H9 (cell line): ENCODE results near the gene GXYLT1. TPM values are rescaled to one million over a fixed set of nuclear protein-coding genes. Genes with fewer than 3 reads are reported as not detected.

Experiments used
- DNase-seq: peaks from one replicate; pipeline ENCODE4 v3.0.0-alpha.2; 2017
- H2AFZ ChIP-seq: one replicate; pipeline ENCODE4 v1.6.1; 2013; ENCODE audit warnings: mild to moderate bottlenecking, low read length, control low read depth, moderate library complexity
- H2AK5ac ChIP-seq: 2 replicates; pipeline ENCODE4 v1.6.1; 2013; ENCODE audit warnings: low read length, control low read depth, mixed read lengths; ENCODE audit not compliant: insufficient read length
- H2BK120ac ChIP-seq: one replicate; pipeline ENCODE4 v1.6.1; 2013; ENCODE audit warnings: low read depth, mild to moderate bottlenecking, low read length, control low read depth, inconsistent platforms; ENCODE audit not compliant: poor library complexity, severe bottlenecking
- H2BK12ac ChIP-seq: 2 replicates; pipeline ENCODE4 v1.6.1; 2013; ENCODE audit warnings: low read length, control low read depth, mixed read lengths, low read depth; ENCODE audit not compliant: insufficient read length
- H2BK15ac ChIP-seq: 2 replicates; pipeline ENCODE4 v1.6.1; 2013; ENCODE audit warnings: low read depth, low read length, control low read depth
- H2BK20ac ChIP-seq: one replicate; pipeline ENCODE4 v1.6.1; 2013; ENCODE audit warnings: low read depth, mild to moderate bottlenecking, low read length, control low read depth, inconsistent platforms; ENCODE audit not compliant: poor library complexity, severe bottlenecking
- H2BK5ac ChIP-seq: 2 replicates; pipeline ENCODE4 v1.6.1; 2013; ENCODE audit warnings: low read length, control low read depth, mixed read lengths; ENCODE audit not compliant: insufficient read length
- H3K14ac ChIP-seq: 2 replicates; pipeline ENCODE4 v1.6.1; 2013; ENCODE audit warnings: low read length, control low read depth; ENCODE audit not compliant: insufficient read depth
- H3K18ac ChIP-seq: 2 replicates; pipeline ENCODE4 v1.6.1; 2013; ENCODE audit warnings: low read depth, mild to moderate bottlenecking, mixed read lengths, low read length, control low read depth; ENCODE audit not compliant: insufficient read length
- H3K23ac ChIP-seq: 2 replicates; pipeline ENCODE4 v1.6.1; 2013; ENCODE audit warnings: low read length, control low read depth, mixed read lengths, low read depth; ENCODE audit not compliant: insufficient read length
- H3K23me2 ChIP-seq: 2 replicates; pipeline ENCODE4 v1.6.1; 2013; ENCODE audit warnings: low read depth, mild to moderate bottlenecking, mixed read lengths, low read length, control low read depth; ENCODE audit not compliant: insufficient read length, poor library complexity, severe bottlenecking
- H3K27ac ChIP-seq: 2 replicates; pipeline ENCODE4 v1.5.1; 2013; ENCODE audit warnings: low read length, control low read depth, mixed read lengths, low read depth; ENCODE audit not compliant: insufficient read length
- H3K27me3 ChIP-seq: 2 replicates; pipeline ENCODE4 v1.6.1; 2013; ENCODE audit warnings: low read length, control low read depth, inconsistent platforms; ENCODE audit not compliant: insufficient read depth
- H3K4ac ChIP-seq: 2 replicates; pipeline ENCODE4 v1.6.1; 2013; ENCODE audit warnings: low read depth, mild to moderate bottlenecking, control low read depth, inconsistent platforms, low read length, moderate library complexity
- H3K4me1 ChIP-seq: 2 replicates; pipeline ENCODE4 v1.6.1; 2013; ENCODE audit warnings: low read length, control low read depth, inconsistent platforms; ENCODE audit not compliant: insufficient read depth
- H3K4me2 ChIP-seq: 2 replicates; pipeline ENCODE4 v1.6.1; 2013; ENCODE audit warnings: low read length, control low read depth, mixed read lengths; ENCODE audit not compliant: insufficient read length, insufficient read depth
- H3K56ac ChIP-seq: 2 replicates; pipeline ENCODE4 v1.6.1; 2013; ENCODE audit warnings: low read depth, mild to moderate bottlenecking, mixed read lengths, low read length, control low read depth; ENCODE audit not compliant: insufficient read length
- H3K79me1 ChIP-seq: 2 replicates; pipeline ENCODE4 v1.6.1; 2013; ENCODE audit warnings: low read depth, mild to moderate bottlenecking, moderate library complexity, low read length, control low read depth, inconsistent platforms; ENCODE audit not compliant: insufficient read depth, poor library complexity, severe bottlenecking
- H3K79me2 ChIP-seq: 2 replicates; pipeline ENCODE4 v1.6.1; 2013; ENCODE audit warnings: low read length, control low read depth, inconsistent platforms; ENCODE audit not compliant: insufficient read depth
- H3K9ac ChIP-seq: 2 replicates; pipeline ENCODE4 v1.6.1; 2013; ENCODE audit warnings: low read length, control low read depth, mixed read lengths; ENCODE audit not compliant: insufficient read length; ENCODE audit errors: extremely low read depth
- H3K9me3 ChIP-seq: one replicate; pipeline ENCODE4 v1.6.1; 2013; ENCODE audit warnings: low read depth, low read length, inconsistent platforms; ENCODE audit not compliant: control insufficient read depth
- H3T11ph ChIP-seq: one replicate; pipeline ENCODE4 v1.6.1; 2013; ENCODE audit warnings: mild to moderate bottlenecking, low read length, control low read depth, inconsistent platforms
- H4K20me1 ChIP-seq: one replicate; pipeline ENCODE4 v1.6.1; 2013; ENCODE audit not compliant: control insufficient read depth, insufficient read length, insufficient read depth
- H4K5ac ChIP-seq: 2 replicates; pipeline ENCODE4 v1.6.1; 2013; ENCODE audit warnings: low read depth, mild to moderate bottlenecking, mixed read lengths, low read length, control low read depth; ENCODE audit not compliant: insufficient read length
- H4K8ac ChIP-seq: replicated peaks from 2 replicates; pipeline ENCODE4 v1.6.1; 2013; ENCODE audit warnings: low read length, control low read depth, mixed read lengths, low read depth; ENCODE audit not compliant: insufficient read length
- H4K91ac ChIP-seq: 2 replicates; pipeline ENCODE4 v1.6.1; 2013; ENCODE audit warnings: low read depth, mild to moderate bottlenecking, moderate library complexity, mixed read lengths, low read length, control low read depth; ENCODE audit not compliant: insufficient read length
- H3K27ac Mint-ChIP-seq, 3 experiments: 2 replicates in 2 of 3; 3 replicates in 1 of 3; pipeline ENCODE4 v1.8.0; 2020 to 2021; ENCODE audit warnings: mixed read lengths in 3 of 3, mild to moderate bottlenecking in 1 of 3, moderate library complexity in 1 of 3
- H3K27me3 Mint-ChIP-seq: 2 replicates; pipeline ENCODE4 v1.8.0; 2021; ENCODE audit warnings: low read depth, mild to moderate bottlenecking, moderate library complexity, mixed read lengths
- H3K36me3 Mint-ChIP-seq, 3 experiments: 2 replicates in 2 of 3; 3 replicates in 1 of 3; pipeline ENCODE4 v1.8.0; 2020 to 2021; ENCODE audit warnings: low read depth in 3 of 3, mixed read lengths in 3 of 3; ENCODE audit not compliant: insufficient read depth in 1 of 3
- H3K4me1 Mint-ChIP-seq, 2 experiments: 2 replicates each; pipeline ENCODE4 v1.8.0; 2020; ENCODE audit warnings: mixed read lengths in 2 of 2
- H3K4me3 Mint-ChIP-seq, 2 experiments: 2 replicates in 1 of 2; 3 replicates in 1 of 2; pipeline ENCODE4 v1.8.0; 2020 to 2021; ENCODE audit warnings: mild to moderate bottlenecking in 2 of 2, mixed read lengths in 2 of 2, moderate library complexity in 1 of 2
- H3K9me3 Mint-ChIP-seq, 2 experiments: 2 replicates in 1 of 2; 3 replicates in 1 of 2; pipeline ENCODE4 v1.8.0; 2020; ENCODE audit warnings: mild to moderate bottlenecking in 2 of 2, mixed read lengths in 2 of 2, moderate library complexity in 1 of 2
- WGBS: extraction: QIAGEN DNeasy Blood & Tissue Kit; methylation state at CpG from one replicate; pipeline ENCODE4 v1.1.7; 2013; ENCODE audit warnings: missing lambda C conversion rate, low lambda C conversion rate, mixed read lengths; ENCODE audit not compliant: insufficient read length; ENCODE audit errors: extremely low coverage; 5-methylcytosine and 5-hydroxymethylcytosine counted together
- total RNA-seq: library from RNA; stranded (reverse); gene quantifications from 2 replicates; pipeline ENCODE4 v1.2.1, GENCODE V29; 2021
- TF ChIP-seq, protein P1 (sequence below): fragments of 200-600 bp; sonication (generic); conservative IDR thresholded peaks from 3 replicates; pipeline ENCODE4 v1.8.0; 2021; ENCODE audit warnings: antibody characterized with exemption, mild to moderate bottlenecking

The GXYLT1 gene
- total RNA-seq, 1 experiment from 2014 or later: 14.5 TPM

- Histone ChIP-seq H2BK20ac (no peak overlapping the region), H3K9ac (no peak overlapping the region), H3T11ph (no peak overlapping the region), H3K4ac (no peak overlapping the region), H2BK5ac (no peak overlapping the region), H3K23ac (no peak overlapping the region), H3K56ac (no peak overlapping the region), H3K27me3 (no peaks in the 10 kb centered on the region), H4K91ac (no peak overlapping the region), H2BK12ac (no peak overlapping the region), H3K79me2 (no peaks in the 10 kb centered on the region), H4K5ac (no peak overlapping the region), H3K4me2 (no peak overlapping the region), H3K9me3 (no peaks in the 10 kb centered on the region), H3K27ac (no peak overlapping the region), H2AFZ (no peak overlapping the region), H4K8ac (no peak overlapping the region), H3K18ac (no peak overlapping the region), H2BK120ac (no peak overlapping the region), H3K23me2 (no peaks in the 10 kb centered on the region), H4K20me1 (no peaks in the 10 kb centered on the region), H3K4me1 (peaks cover 4% of the 10 kb centered on the region; the same call in 1 of the 2 replicates), H2BK15ac (no peak overlapping the region), H3K14ac (no peak overlapping the region), H2AK5ac (no peak overlapping the region), H3K79me1 (no peaks in the 10 kb centered on the region)
- H3K27me3 Mint-ChIP-seq: no peaks in the 10 kb centered on the region
- no peak for DNase-seq
- peaks cover 7 to 12% of the 10 kb centered on the region in 2 experiments; a peak in 3 of 4 replicates for H3K4me1 Mint-ChIP-seq
- no peak overlapping the region for H3K4me3 Mint-ChIP-seq
- H3K36me3 Mint-ChIP-seq: no peaks in the 10 kb centered on the region
- TF ChIP-seq, protein P1, sequence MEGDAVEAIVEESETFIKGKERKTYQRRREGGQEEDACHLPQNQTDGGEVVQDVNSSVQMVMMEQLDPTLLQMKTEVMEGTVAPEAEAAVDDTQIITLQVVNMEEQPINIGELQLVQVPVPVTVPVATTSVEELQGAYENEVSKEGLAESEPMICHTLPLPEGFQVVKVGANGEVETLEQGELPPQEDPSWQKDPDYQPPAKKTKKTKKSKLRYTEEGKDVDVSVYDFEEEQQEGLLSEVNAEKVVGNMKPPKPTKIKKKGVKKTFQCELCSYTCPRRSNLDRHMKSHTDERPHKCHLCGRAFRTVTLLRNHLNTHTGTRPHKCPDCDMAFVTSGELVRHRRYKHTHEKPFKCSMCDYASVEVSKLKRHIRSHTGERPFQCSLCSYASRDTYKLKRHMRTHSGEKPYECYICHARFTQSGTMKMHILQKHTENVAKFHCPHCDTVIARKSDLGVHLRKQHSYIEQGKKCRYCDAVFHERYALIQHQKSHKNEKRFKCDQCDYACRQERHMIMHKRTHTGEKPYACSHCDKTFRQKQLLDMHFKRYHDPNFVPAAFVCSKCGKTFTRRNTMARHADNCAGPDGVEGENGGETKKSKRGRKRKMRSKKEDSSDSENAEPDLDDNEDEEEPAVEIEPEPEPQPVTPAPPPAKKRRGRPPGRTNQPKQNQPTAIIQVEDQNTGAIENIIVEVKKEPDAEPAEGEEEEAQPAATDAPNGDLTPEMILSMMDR: no peak
- no peak overlapping the region for H3K27ac Mint-ChIP-seq
- WGBS: 100% methylated on average over 1 of the region's 1 CpG
- no peaks in the 10 kb centered on the region for H3K9me3 Mint-ChIP-seq
These were observed 17.7 kb downstream of the GXYLT1 start for GRCh38 chr12:42126963-42127362.
